GM18867 (cell line): Measurements from ENCODE around the gene FKBP6.
"Not testable (repeated sequence)": the region's sequence is repeated elsewhere in the genome, so short reads cannot be mapped to it uniquely, and the experiment has no call there.

ENCODE experiments used
- ATAC-seq: cut with Tn5 transposase; IDR thresholded peaks from one replicate; pipeline ENCODE4 v1.9.1; 2021; ENCODE audit warnings: mild to moderate bottlenecking, moderate library complexity; ENCODE audit not compliant: unreplicated experiment

FKBP6 gene

GRCh38 chr7:73354196-73354595, 26.2 kb downstream of the FKBP6 start:
- ATAC-seq, result no peak

DNA sequence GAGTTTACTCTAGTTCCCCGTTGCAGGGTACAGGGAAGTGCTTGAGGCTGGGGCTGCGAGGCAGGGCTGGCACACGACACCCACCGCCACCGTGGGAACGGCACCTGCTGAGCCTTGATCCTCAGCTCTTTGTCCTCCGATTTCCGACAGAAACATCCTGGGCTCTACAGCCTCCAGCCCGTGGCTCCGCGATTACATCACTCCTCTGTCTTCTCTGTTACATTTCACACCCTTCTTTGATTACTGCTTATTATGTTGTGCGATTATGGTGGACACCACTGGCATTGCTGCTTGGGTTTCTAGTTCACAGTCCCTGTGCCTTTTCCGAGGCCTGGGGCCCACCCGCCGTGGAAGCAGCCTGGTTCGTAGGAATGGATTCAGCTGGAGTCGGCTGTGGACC, 26.9 kb downstream of the FKBP6 start:
- ATAC-seq, result no peak

GRCh38 chr7:73356159-73356558, 28.2 kb downstream of the FKBP6 start:
- no peak for ATAC-seq

DNA sequence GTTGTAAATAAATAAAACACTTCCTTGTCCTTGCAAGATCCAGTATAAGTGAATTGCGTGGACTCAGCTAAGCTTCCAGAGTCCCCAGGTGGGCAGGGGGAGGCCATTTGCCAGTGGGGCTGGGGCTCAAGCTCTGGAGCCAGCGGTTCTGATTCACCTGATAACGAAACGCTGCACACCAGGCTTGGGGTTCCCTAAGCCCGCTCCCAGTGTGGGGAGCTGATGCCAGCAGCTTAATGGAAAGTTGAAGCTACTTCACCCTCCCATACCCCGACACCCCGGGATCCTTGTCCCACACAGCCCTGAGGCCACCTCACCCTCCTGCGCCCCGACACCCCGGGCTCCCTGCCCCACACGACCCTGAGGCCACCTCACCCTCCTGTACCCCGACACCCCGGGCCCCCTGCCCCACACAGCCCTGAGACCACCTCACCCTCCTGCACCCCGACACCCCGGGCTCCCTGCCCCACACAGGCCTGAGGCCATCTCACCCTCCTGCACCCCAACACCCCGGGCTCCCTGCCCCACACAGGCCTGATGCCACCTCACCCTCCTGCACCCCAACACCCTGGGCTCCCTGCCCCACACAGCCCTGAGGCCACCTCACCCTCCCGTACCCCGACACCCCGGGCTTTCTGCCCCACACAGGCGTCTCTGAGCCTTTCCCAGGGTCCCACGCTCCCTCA, 30.8 kb downstream of the FKBP6 start:
- ATAC-seq, result no peak

GRCh38 chr7:73359306-73359705, 31.3 kb downstream of the FKBP6 start:
- ATAC-seq, result no peak

DNA sequence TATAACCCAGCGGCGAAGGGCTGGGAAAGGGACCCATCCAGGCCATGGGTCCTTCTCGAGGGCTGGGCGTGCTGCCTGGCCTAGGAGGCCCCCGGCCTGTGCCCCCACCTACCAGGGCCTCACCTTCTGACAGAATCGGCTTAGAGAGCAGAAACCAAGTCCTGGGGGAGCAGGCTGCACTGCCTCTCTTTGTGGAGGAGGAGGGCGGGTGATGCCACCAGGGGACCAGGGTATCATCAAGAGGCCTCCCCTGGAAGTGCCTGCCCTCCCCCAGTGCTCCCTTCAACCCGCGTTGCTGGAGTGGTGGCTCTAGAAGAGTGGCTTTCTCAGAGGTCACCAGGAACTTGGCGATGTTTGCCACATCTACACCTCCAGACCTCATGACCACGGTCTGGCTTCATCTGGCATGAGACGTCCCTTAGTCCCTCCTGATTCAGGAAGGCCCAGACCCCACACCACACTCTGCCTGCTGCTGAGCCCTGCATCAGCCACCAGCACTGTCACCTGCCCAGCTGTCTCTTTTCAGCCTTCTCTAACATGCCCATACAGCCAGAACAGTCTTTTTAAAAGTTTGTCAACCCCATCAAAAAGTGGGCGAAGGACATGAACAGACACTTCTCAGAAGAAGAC, 31.9 kb downstream of the FKBP6 start:
- no peak for ATAC-seq

DNA sequence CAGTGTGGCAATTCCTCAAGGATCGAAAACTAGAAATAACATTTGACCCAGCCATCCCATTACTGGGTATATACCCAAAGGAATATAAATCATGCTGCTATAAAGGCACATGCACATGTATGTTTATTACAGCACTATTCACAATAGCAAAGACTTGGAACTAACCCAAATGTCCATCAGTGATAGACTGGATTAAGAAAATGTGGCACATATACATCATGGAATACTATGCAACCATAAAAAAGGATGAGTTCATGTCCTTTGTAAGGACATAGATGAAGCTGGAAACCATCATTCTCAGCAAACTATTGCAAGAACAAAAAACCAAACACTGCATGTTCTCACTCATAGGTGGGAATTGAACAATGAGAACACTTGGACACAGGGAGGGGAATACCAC, 32.6 kb downstream of the FKBP6 start:
- ATAC-seq, result not testable (repeated sequence)

- no peak for ATAC-seq
These were observed 35.5 kb downstream of the FKBP6 start for GRCh38 chr7:73363225-73364005.

DNA sequence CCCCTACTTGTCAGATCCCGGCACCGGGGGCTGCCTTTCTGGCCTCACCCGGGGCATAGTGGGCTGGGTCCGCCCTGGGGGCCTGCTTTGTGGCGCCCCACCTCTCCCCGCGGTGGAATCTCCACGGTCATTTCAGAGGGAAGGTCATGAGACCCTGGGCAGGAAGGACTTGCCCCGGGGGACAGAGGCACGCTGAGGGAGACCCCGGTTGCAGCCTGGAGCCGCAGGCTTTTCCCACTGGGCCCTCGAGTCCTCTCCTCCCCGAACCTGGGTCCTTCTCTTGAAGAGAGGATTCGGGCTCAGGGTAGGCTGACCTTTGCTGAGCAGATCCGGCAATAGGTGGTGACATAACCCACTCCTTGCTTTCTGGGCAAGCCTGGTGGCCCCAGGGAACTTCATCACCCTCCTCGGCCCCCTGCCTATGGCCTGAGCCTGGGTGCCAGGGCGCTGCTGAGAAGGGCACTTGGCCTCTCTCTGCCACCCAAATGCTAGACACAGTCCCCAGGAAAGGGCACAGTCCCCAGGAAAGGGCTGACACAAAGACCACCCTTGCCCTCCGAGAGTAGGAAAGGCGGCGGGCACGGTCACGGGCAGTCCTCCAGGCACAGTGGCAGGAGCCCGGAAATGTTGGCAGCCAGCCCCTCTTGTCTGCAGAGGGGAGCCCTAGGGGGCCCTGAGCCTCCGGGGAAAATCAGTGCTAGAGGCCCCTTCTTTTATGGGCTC, 36.2 kb downstream of the FKBP6 start:
- ATAC-seq, result no peak

GRCh38 chr7:73366127-73366526, 38.2 kb downstream of the FKBP6 start:
- no peak for ATAC-seq

GRCh38 chr7:73366990-73367389, 39.0 kb downstream of the FKBP6 start:
- no peak for ATAC-seq

GRCh38 chr7:73369009-73369408, 41.0 kb downstream of the FKBP6 start:
- ATAC-seq, result no peak

GRCh38 chr7:73369622-73370021, 41.7 kb downstream of the FKBP6 start:
- no peak for ATAC-seq

DNA sequence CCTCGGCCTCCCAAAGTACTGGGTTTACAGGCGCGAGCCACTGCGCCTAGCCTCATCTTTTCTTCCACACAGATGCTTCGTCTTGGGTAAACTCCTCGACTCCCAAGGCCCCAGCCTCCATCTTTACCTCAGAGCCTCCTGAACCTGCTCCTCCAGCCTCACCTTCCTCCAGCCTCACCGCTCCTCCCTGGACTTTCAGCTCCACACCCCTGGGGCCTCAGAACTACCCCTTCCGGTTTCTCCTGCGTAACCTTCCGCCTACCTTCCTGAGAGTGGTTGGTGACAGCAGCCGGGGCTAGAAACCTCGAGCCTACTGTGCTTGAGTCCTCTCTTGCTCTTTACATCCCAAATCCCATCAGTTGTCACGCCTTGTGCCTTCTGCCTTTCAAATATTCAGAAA, 45.8 kb downstream of the FKBP6 start:
- no peak for ATAC-seq

DNA sequence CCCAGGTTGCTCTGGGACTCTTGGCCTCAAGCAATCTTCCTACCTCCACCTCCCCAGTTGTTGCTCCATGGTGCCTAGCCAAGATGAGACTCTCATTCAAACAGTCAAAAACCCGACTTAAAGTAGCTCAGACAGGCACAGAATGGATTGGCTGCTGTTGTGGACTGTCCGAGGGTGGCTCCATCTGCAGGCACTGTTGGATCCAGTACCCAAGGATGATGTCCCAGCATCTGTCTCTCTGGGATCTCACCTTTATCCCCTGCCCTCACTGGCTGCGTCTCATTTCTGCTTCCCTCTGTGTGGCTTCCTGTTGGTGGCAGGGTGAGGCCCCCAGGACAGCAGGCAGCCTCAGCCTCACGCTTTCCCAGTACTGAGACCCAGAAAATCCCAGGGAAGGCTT, 48.3 kb downstream of the FKBP6 start:
- not testable (repeated sequence) for ATAC-seq

- ATAC-seq, result no peak
These were observed 48.9 kb downstream of the FKBP6 start for GRCh38 chr7:73376671-73377412.

DNA sequence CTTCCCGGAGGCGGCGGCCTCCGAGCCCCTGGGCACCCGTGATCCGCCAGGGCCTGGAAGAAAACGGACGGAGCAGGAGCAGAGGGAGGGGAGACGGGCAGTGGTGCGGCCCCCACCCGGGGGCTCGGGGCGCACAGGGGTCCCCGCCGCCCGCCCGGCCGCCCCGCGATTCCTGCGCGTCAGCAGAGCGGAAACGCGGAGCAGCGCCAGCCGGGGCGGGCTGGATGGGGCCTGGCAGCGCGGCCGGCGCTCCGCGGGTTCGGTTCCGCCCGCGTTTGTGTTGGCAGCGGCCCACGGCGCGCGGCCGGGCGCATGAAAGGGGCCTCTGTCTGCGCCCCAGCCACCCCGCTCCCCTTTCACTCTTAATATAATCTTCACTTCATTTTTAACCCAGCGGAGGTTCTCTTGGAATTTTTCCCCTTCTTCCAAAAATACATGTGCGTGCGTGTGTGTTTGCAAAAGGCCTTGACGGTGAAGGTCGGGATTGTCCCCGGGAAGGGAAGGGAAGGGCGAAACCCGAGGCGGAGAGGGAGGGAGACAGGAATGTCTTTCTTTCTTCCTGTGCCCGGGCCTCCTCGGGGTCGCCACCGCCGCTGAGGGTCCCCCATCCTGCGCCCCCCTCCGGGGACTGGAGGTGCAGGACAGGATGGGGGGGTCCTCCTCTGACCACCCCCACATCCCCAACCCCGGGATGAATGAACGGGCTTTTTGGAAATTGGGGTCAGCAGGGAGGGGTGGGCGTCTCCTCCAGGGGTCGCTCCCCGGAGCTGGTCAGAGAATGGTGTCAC, 49.6 kb downstream of the FKBP6 start:
- ATAC-seq, result not testable (repeated sequence)

GRCh38 chr7:73382934-73383503, 55.1 kb downstream of the FKBP6 start:
- ATAC-seq, result no peak

DNA sequence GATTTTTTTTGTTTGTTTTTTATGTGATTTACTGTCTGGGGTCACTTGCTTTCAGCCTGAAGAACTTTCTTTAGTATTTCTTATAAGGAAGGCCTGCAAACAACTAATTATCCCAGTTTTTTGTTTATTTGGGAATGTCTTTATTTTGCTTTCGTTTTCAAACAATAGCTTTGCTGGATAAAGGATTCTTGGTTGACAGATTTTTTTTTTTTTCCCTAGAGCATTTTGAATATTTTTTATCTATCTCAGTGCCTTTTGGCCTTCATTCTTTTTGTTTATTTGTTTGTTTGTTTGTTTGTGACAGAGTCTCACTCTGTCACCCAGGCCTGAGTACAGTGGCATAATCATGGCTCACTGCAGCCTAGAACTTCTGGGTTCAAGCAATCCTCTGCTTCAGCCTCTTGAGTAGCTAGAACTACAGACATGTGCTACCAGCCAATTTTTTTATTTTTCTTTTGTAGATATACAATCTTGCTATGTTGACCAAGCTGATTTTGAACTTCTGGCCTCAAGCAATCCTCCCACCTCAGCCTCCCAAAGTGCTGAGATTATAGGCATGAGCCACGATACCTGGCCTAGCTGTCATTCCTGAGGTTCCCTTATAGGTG, 59.4 kb downstream of the FKBP6 start:
- ATAC-seq, result no peak
